ENCODE results near the gene GPLD1.
A peak's percentile ranks its signal among the peaks of the same experiment; 100 is the strongest.
"Not testable (repeated sequence)": the region's sequence is repeated elsewhere in the genome, so short reads cannot be mapped to it uniquely, and the experiment has no call there.

The GPLD1 gene, protein sequence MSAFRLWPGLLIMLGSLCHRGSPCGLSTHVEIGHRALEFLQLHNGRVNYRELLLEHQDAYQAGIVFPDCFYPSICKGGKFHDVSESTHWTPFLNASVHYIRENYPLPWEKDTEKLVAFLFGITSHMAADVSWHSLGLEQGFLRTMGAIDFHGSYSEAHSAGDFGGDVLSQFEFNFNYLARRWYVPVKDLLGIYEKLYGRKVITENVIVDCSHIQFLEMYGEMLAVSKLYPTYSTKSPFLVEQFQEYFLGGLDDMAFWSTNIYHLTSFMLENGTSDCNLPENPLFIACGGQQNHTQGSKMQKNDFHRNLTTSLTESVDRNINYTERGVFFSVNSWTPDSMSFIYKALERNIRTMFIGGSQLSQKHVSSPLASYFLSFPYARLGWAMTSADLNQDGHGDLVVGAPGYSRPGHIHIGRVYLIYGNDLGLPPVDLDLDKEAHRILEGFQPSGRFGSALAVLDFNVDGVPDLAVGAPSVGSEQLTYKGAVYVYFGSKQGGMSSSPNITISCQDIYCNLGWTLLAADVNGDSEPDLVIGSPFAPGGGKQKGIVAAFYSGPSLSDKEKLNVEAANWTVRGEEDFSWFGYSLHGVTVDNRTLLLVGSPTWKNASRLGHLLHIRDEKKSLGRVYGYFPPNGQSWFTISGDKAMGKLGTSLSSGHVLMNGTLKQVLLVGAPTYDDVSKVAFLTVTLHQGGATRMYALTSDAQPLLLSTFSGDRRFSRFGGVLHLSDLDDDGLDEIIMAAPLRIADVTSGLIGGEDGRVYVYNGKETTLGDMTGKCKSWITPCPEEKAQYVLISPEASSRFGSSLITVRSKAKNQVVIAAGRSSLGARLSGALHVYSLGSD

DNA sequence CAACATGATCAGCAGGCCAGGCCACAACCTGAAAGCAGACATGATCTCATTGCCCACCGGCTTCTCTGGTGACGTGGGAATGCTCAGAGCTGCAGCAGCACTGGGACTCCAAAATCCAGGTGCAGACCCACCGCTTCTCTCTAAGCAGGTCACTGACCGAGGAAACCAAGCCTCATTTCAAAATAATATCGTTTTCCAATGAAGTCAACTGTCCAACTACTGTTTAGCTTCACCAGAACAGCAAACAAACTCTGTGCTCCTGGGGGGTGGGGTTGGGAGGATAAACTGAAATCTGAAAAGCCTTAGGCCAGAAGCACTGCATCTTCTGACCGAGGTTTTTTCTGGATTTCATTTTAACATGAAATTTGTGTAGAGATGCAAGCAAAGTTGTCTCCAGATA is at the start of gene GPLD1:
Gene GPLD1 (minus strand): TSS at position 109 of the 400 bp plus-strand sequence. CDS start 67 bp downstream, at position 42.
- DNase-seq, result no peak

DNA sequence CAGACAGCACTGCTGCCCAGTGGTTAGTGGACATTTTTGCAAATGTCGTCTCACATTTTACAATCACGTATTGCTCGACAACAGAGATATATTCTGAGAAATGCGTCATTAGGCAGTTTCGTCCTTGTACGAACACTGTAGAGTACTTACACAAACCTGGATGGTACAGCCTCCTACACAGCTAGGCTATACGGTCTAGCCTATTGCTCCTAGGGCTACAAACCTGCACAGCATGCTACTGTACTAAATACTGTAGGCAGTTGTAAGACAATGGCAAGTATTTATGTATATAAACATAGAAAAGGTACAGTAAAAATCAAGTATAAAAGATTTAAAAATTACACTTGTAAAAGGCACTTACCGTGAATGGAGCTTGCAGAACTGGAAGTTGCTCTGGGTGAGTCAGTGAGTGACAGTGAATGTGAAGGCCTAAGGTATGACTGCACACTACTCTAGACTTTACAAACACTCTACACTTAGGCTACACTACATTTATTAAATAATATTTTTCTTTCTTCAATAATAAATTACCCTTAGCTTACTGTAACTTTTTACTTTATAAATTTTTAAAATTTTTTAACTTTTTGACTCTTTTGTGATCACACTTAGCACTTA is 48.5 kb upstream of the GPLD1 start:
- no peak for DNase-seq

DNA sequence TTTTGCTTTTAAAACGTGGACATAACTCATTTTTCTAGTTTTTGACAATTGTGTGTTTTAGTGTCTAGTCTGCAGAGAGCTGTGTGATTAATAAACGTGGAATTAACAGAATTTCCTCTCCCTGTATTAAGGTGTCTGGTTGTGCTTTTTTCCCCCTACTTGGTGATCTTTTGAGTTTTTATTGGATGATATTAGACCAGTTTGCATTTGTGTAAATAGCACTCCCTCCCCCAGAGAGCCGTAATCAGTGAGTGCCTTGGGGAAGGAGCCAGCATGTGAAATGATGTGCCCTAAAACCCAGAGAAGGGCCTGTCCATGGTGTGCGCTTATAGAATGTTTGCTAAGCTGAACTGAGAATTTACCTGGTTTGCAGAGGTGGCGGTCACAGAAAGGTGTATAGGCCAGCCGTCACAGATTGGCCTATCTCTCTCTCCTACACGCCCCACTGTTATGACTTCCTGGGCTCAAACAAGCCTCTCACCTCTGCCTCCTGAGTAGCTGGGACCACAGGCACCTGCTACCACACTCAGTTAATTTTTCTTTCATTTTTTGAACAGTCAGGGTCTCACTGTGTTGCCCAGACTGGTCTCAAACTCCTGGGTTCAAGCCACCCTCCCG is 47.8 kb upstream of the GPLD1 start:
- DNase-seq, result no peak

DNA sequence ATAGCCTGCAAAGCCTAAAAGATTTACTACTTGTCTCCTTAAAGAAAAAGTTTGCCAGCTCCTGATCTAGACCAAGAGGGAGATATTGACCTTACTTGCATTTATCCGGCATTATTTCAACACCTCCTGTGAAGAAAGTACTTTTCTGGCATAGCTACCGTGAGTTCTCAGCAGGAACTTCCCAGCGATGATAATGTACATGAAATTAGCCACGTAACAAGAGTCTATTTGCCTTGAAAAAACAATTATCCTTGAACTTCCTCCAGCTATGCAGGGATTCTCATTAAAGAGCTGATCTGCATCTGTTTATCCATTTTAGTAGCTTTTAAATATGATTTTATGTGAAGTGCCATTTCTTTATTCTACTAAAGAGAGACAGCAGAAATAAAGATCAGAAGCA is 47.1 kb upstream of the GPLD1 start:
- no peak for DNase-seq

DNA sequence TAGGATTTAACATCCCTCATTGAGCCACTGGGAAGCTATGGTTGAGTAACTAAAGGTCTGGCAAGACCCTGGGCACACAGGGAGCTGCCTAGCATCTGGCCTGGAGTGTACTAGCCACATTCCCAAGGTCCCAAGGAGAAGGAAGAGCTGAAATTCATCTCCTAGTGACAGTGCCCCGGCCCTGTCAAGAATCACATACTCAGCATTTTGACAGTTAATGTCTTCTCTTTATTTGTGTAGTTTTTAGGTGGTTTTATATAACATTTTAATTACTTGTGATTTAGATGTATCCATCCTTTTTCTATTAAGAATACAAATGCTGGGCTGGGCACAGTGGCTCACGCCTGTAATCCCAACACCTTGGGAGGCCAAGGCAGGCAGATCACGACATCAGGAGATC is 45.8 kb upstream of the GPLD1 start:
- DNase-seq, result no peak

DNA sequence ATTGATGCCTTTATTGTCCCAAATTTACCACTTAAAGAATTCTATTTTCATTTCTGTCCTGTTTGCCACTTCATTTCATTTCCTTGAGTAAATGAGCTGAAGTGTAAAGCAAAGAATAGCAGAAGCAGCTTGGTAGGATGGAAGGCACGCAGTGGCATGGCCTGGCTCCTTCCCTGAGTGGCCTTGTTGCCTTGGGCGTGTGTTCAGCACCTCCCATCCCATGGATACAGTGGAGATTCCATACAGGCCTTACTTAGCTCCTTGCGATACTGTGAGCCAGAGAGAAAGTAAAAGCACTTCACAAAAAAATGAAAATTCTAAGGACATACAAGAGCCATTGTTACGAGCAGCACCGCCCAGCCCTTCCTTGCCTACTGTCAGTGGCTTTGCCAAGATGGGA is 45.0 kb upstream of the GPLD1 start:
- no peak for DNase-seq

DNA sequence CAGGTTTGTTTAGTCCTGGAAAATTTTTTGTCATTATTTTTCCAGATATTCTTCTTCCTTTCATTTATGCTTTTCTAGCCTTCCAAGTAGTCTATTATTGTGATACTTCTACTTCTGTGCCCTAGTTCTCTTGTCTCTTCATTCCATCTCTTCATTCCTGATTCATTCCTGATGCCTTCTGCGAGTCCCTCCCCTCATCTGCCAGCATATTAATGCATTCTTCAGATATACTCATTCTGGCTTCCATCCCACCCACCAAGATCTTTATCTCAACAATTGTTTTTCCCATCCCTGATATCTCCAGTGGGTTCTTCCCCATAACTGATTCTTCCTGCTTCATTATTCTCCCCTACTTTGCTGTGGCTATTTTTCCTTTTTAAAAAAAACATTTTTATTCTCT is 40.6 kb upstream of the GPLD1 start:
- DNase-seq, result no peak

DNA sequence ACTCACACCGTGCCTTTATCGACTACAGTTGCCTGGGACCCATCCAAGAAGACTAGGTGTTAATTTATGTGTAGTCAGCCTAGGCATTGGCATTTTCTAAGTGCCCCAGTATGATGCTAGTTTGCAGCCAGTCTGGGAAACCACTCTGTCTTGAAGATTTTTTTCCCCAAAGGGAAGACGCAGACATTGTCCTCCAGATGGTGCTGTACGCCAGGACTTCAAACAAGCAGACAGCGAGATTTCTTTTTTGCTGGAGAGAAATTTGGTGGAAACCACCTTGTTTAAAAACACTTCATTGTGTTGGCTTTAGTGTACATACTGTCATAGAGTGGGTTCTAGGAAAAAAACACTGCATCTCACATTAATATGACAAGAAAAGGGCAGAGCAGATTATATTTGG is 35.4 kb upstream of the GPLD1 start:
- no peak for DNase-seq

DNA sequence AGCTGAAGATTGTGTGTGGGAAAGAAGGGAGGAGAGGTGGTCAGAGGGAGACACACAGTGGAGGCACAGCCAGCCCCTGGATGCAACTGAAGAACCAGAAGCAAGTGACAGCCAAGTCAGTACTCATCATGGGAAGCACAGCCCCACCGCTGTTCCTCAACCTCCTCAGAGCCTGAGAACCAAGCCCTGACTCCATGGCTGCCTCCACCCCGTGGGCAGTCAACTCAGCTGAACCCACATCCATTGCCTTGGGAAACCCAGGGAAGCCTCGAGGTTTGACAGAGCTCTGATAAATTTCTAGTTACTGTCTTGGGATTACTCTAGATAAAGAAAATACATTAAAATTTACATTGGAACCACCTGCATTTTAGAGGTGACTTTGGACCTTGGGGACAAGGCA is 35.0 kb upstream of the GPLD1 start:
- DNase-seq, result no peak

DNA sequence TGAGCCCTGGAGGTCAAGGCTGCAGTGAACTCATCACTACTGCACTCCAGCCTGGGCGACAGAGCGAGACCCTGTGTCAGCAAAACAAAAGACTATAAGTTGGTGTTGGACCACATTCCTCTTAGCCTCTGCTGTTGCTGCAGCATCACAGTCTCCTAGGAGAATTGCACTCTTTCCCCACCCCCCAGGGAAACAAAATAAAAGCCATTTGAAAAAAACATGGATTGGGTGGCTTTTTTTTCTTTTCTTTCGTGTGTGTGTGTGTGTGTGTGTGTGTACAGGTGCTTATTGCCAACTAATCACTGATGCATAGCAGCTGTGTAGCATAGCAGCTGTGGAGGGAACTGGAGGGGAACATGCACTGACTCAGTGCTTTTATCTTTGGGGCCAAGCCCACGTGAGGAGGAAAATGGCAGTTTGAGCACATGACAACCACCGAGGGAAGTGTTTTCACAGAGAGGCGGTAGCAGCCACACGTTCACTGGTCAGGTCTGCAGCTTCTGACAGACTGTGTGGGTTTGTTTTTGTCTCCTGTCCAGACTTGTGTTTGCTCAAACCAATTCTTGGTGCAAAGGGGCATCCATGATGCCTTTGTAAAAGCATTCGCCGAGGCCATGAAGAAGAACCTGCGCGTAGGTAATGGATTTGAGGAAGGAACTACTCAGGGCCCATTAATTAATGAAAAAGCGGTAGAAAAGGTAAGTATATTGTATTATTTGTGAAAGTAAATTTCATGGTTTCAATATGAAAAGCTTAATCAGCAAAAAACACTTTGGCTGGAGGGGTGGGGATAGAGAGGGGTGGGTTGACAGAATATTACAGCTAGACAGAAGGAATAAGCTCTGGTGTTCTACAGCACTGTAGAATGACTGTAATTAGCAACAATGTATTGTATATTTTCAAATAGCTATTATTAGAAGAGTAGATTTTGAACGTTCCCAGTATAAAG is 33.1 kb upstream of the GPLD1 start:
- no peak for DNase-seq

DNA sequence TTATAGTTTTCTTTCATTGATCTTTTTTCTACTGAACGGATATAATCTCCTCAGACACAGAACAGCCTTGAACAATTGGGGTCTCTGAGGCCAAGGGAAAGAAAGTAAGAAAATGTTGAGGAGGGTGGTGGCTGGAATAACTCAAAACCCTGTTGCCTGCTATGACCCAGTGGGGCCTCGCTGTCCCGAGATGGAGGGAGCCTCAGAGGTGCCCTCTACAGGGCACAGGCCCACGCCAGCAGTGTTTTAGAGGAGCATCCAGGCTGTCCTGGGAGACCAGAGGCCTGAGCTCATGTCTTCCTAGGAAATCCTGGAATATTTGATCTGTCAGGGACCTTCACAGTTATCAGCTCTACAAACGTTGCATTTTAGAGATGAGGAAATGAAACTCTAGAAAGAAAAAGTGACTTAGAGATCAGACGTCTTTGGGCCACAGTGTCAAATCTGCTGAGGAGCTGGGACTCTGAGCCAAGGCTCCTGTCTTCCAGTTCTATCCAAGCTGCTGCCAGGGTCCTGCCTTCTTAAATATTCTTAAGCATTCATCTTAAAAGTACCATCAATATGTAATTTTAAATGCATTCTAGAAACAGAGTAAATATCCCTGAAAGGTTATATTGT is 31.7 kb upstream of the GPLD1 start:
- peak; percentile 34 for DNase-seq

DNA sequence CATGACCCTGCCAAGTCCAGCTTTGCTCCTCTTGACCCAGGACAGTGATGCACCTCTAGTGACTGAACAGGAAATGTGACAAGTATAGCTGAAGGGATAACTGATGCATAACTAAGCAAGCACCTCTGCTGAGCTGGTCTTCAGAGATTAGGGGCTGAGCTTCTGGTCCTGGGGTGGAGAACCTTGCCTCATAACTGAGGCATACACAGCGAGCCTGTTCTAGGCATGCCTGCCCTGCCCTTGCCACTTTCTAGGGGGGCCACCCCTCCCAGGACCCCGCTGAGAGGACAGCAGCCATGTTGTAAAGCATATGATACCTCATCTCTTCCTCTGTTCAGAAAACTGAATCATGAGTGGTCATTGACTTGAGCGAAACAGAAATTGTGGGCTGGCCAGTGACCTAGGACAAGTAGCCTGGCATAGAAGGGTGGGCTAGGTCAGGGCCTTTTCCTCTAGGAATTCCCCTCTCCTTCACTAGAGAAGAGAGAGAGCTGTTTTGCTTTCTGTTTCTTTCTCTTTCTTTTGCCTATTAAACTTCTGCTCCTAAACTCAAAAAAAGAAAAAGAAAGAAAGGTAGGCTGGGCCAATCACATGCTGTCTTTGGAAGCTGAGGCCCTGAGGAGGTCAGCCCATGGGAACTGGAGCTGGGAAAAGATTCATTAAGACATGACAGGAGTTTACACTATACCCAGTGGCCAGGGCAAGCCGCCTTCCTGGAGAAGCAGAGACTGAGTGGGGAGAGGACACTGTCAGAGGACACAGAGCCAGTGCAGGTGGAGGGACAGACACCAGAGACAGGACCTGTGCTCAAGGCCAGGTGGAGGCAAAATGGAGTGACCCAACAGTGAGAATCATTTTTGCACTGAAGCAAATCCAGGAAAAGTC is 28.5 kb upstream of the GPLD1 start:
- DNase-seq, result no peak

DNA sequence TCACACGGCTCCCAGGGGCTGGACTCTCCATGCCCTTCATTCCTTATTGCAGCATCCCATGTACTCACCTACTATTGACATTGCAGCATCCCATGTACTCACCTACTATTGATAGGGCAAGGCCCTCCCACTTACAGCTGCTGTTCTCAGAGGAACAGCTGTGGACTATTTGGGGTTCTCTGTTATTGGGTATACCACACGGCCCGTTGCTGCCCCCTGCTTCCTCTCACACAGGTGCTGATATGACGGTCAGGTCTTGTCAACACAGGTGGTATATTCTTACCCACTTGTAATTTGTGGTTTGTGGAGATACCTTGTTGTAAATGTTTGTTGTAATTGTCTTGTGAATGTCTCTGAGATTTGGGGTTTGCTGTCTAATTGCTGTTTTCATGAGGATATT is 24.2 kb upstream of the GPLD1 start:
- no peak for DNase-seq

DNA sequence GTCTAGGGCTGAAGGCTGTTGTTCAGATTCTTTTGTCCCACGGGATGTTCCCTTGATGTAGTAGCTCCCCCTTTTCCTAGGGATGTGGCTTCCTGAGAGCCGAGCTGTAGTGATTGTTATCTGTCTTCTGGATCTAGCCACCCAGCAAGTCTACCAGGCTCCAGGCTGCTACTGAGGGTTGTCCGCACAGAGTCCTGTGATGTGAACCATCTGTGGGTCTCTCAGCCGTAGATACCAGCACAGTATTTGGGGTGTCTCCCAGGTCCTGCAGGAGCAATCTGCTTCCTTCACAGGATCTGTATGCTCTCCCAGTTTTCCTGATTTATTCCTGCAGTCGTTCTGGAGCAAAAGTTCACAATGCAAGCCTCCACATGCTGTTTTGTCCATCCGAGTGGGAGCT is 22.6 kb upstream of the GPLD1 start:
- DNase-seq, result not testable (repeated sequence)

DNA sequence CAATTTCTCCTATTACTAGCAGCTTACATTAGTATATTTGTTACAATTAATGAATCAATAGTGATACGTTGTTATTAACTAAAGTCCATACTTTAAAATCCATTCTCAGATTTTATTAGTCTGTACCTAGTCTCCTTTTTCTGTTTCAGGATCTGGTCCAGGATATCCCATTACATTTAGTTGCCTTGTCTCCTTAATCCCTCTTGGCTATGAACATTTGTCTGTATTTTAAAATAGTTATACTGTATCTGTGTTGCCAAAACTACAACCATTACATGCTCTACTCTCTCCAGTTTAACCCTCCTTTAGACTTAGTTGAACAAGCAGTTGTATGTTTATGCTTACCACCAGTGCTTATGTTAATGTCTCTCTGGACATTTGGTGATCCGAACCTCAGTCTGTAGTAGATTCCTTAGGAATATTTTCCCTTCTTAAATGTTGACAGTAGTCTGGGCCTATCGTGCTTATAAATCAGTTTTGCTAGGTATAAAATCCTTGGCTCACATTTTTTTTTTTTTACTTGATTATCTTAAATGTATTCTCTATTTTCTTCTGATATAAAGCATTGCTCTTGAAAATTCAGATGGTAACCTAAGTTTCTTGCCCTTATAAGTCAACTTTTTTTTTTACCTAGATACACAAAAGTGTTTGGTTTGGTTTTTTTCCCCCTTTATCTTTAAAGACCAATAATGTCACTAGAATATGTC is 17.6 kb upstream of the GPLD1 start:
- no peak for DNase-seq

DNA sequence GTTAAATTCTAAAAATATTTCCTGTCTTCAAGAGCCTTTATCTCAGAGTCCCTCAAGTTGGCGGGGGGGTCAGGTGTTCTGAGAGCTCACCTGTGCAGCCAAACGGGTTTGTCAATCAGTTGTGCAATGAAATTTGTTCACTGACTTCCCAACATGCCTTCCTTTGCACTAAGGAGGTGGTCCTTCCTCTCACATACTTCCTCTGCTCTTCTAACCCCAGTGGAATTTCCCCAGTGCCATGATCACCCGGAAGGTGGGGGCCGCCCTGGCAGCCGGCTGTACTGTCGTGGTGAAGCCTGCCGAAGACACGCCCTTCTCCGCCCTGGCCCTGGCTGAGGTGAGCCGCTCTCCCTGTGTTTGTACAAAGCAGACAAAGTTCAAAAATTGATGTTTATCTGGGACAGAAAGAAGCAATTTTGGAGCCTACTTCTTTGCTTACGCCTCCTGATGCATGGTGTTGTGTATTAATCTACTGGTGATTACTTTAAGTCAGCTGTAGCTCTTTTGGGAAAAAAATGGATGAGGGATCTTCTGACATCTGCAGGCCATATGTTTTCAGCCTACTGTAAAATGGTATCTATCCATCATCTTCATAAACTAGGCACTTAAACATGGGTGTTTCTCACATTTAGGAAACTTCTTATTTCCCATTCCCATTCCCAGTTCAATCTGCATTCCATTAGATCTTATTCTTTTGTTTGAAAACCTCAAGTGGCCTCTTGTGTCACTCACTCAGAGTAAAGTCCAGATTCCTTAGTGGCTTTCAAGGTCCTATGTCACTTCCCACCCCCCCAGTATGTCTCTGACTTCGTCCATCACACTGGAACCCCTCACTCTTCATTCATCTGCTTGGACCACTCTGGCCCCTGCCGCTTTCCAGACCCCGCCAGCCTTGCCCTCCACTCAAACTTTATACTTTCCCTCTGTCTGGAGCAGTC is 15.5 kb upstream of the GPLD1 start:
- DNase-seq, result no peak

DNA sequence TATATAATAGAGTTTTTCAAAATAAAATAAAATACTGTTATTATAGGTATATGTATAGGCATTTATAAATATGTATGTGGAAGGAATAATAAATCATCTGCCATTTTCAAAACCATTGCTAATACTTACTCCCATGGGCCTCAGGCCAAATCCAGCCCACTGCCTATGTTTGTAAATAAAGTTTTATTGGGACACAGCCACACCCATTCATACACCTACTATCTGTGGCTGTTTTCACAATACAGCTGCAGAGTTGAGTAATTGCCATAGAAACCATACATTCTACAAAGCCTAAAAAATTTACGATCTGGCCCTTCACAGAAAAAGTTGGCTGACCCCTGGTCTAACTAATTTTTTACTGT is 14.9 kb upstream of the GPLD1 start:
- no peak for DNase-seq

DNA sequence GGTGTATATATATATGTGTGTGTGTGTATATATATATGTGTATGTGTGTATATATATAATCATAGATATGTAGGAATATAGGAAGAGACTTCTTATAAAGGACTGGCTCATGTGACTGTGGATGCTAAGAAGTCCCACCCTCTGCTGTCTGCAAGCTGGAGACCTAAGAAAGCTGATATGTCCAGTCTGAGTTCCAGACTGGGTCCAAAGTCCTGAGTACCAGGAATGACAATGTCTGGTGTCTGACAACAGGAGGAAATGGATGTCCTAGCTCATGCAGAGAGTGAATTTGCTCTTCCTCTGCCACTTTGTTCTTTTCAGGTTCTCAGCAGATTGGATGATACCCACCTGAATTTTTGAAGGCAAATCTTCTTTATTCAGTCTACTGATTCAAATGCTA is 12.5 kb upstream of the GPLD1 start:
- no peak for DNase-seq

DNA sequence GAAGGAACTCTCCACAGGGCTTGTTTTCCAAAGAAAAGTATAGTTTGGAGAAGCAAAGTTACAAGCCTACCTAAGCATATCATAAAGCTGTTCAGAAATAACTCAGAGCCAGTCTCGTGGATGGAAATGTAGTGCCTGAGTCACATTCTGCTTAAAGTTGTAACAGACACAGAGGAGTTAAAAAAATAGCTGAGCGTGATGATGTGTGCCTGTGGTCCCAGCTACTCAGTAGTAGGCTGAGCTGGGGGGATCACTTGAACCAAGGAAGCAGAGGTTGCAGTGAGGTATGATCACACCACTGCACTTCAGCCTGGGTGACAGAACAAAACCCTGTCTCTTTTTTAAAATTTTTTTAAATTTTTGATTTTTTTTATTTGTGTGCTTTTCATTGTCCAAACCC is 12.0 kb upstream of the GPLD1 start:
- DNase-seq, result no peak
